Hematopoietic multipotent progenitor cell treated with erythropoietin and hydrocortisone succinate and interleukin-3 and kit ligand, for 17 days (in vitro differentiated cells): Measurements from ENCODE around the gene CCDC28A.

ENCODE experiments used
- DNase-seq: peaks from one replicate; pipeline ENCODE4 v3.0.0-alpha.2; 2015; ENCODE audit warnings: low spot score

CCDC28A gene

GRCh38 chr6:138833816-138834539 lies 60.4 kb downstream of the CCDC28A start:
- DNase-seq = no peak

DNA sequence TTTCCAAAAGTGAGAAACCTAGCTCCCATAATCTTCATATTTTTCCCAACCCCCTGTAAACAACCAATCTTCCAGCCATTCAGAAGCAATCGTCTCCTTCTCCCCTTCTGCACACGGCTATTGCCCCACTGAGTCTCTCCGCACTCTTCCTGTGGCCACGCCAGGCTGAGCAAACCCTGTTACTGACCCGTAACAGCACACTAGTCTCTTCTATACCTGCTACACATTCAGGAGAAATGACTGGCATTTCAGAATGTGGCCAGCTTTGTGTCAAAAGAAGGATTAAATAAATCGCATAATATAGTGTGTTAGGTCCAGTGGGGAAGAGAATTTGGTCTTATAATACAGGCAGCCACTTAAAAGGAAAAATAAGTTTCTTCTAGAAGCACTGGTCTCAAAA lies 63.7 kb downstream of the CCDC28A start:
- DNase-seq = no peak
